GM19193 (cell line): ENCODE results near the gene LBH.

Experiments used
- POLR2A ChIP-seq: IDR thresholded peaks from 4 replicates; pipeline ENCODE4 v1.6.1; 2011; ENCODE audit not compliant: insufficient read depth, insufficient read length; ENCODE audit errors: extremely low read depth

LBH gene

GRCh38 chr2:30272286-30272685, 41.0 kb downstream of the LBH start:
- no peak for TF ChIP-seq POLR2A

GRCh38 chr2:30272761-30273573, 41.6 kb downstream of the LBH start:
- TF ChIP-seq POLR2A, result no peak

- no peak for TF ChIP-seq POLR2A
Measured at GRCh38 chr2:30273574-30273929, 42.2 kb downstream of the LBH start.

- TF ChIP-seq POLR2A, result no peak
Measured at GRCh38 chr2:30275256-30275655, 43.9 kb downstream of the LBH start.

- no peak for TF ChIP-seq POLR2A
Measured at GRCh38 chr2:30276455-30276911, 45.1 kb downstream of the LBH start.

GRCh38 chr2:30277582-30277981, 46.2 kb downstream of the LBH start:
- no peak for TF ChIP-seq POLR2A

- TF ChIP-seq POLR2A, result no peak
Measured at GRCh38 chr2:30278419-30278818, 47.1 kb downstream of the LBH start.

GRCh38 chr2:30280596-30281434, 49.5 kb downstream of the LBH start:
- TF ChIP-seq POLR2A, result no peak

GRCh38 chr2:30282081-30282480, 50.7 kb downstream of the LBH start:
- TF ChIP-seq POLR2A, result no peak

- TF ChIP-seq POLR2A, result no peak
Measured at GRCh38 chr2:30282721-30283120, 51.4 kb downstream of the LBH start.

- no peak for TF ChIP-seq POLR2A
Measured at GRCh38 chr2:30283931-30284565, 52.7 kb downstream of the LBH start.

- no peak for TF ChIP-seq POLR2A
Measured at GRCh38 chr2:30285758-30286157, 54.4 kb downstream of the LBH start.

GRCh38 chr2:30287190-30287840, 56.0 kb downstream of the LBH start:
- no peak for TF ChIP-seq POLR2A

GRCh38 chr2:30287857-30288513, 56.7 kb downstream of the LBH start:
- no peak for TF ChIP-seq POLR2A

- TF ChIP-seq POLR2A, result no peak
Measured at GRCh38 chr2:30288561-30288960, 57.2 kb downstream of the LBH start.

- TF ChIP-seq POLR2A, result no peak
Measured at GRCh38 chr2:30293303-30293921, 62.1 kb downstream of the LBH start.
